ENCODE measurements around the gene SLC16A2. TPM values are rescaled to one million over a fixed set of nuclear protein-coding genes. Genes with fewer than 3 reads are reported as not detected.

The SLC16A2 gene
- total RNA-seq, 2 donors from 2014 or later: 7.9 to 11.6 TPM

DNA sequence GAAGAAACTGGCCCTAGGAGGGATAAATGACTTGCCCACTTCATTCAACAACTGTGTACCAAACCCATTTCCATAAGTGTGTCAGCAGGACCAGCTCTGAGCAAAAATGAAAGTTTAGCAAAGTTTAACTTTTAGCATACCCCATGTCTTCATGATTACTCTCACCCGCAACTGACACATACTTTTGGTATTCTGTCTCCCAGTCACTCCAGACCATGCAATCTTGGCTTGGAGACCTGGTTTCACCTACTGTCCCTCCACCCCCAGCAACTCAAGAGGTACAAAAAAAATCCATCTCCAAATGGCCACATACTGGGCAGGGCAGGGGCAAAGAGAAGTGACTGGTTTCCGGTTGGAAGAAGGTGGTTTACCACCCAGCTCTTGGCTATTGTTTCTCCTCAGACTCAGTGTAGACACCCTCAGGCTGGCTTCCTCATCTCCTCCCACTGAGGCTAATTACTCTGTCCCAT is 113.3 kb downstream of the SLC16A2 start:
- Histone ChIP-seq H3K27me3 (replicated peaks; ENCODE audit: insufficient read depth) (no peaks in the 10 kb centered on the region), H3K36me3 (no peaks in the 10 kb centered on the region), H3K27ac (peak overlapping the region; percentile 85 to 93), H3K4me1 (ENCODE audit: control insufficient read depth in 1 of 2, low read depth in 2 of 2) (peaks cover 0 to 12% of the 10 kb centered on the region in 2 donors), H3K9me3 (no peaks in the 10 kb centered on the region), H3K4me3 (no peak overlapping the region)
- ATAC-seq (ENCODE audit: insufficient number of reproducible peaks, low FRiP score, low read depth) (no peak), DNase-seq (ENCODE audit: low spot score) (no peak)
- TF ChIP-seq CTCF (IDR thresholded peaks at IDR 0.05): no peak

- Histone ChIP-seq H3K9me3 (no peaks in the 10 kb centered on the region), H3K36me3 (no peaks in the 10 kb centered on the region), H3K4me3 (peak overlapping the region; percentile 78), H3K27me3 (replicated peaks; ENCODE audit: insufficient read depth) (no peaks in the 10 kb centered on the region), H3K27ac (peak overlapping the region; percentile 85 to 93), H3K4me1 (ENCODE audit: control insufficient read depth in 1 of 2, low read depth in 2 of 2) (peaks cover 0 to 12% of the 10 kb centered on the region in 2 donors)
- no peak for TF ChIP-seq CTCF (IDR thresholded peaks at IDR 0.05)
- ATAC-seq (ENCODE audit: insufficient number of reproducible peaks, low FRiP score, low read depth): no peak
- DNase-seq (ENCODE audit: low spot score): no peak
Measured at GRCh38 chrX:74535086-74535407, 113.8 kb downstream of the SLC16A2 start.

- H3K4me3 ChIP-seq: peak overlapping the region; percentile 78
- no peaks in the 10 kb centered on the region for H3K36me3 ChIP-seq
- peaks cover 0 to 12% of the 10 kb centered on the region in 2 donors for H3K4me1 ChIP-seq (ENCODE audit: control insufficient read depth in 1 of 2, low read depth in 2 of 2)
- H3K27me3 ChIP-seq (replicated peaks; ENCODE audit: insufficient read depth): no peaks in the 10 kb centered on the region
- peak overlapping the region; percentile 85 to 93 for H3K27ac ChIP-seq
- DNase-seq (ENCODE audit: low spot score): peak; percentile 28
- no peak for TF ChIP-seq CTCF (IDR thresholded peaks at IDR 0.05)
- H3K9me3 ChIP-seq: no peaks in the 10 kb centered on the region
- ATAC-seq (ENCODE audit: insufficient number of reproducible peaks, low FRiP score, low read depth): peak; percentile 68
Measured at GRCh38 chrX:74535408-74536151, 114.3 kb downstream of the SLC16A2 start.

- H3K27me3 ChIP-seq (replicated peaks; ENCODE audit: insufficient read depth): no peaks in the 10 kb centered on the region
- peak overlapping the region; percentile 85 to 93 for H3K27ac ChIP-seq
- peak; percentile 77 for ATAC-seq (ENCODE audit: insufficient number of reproducible peaks, low FRiP score, low read depth)
- peaks cover 0 to 12% of the 10 kb centered on the region in 2 donors for H3K4me1 ChIP-seq (ENCODE audit: control insufficient read depth in 1 of 2, low read depth in 2 of 2)
- no peaks in the 10 kb centered on the region for H3K36me3 ChIP-seq
- TF ChIP-seq CTCF (IDR thresholded peaks at IDR 0.05): peak; percentile 55
- peak; percentile 60 for DNase-seq (ENCODE audit: low spot score)
- H3K9me3 ChIP-seq: no peaks in the 10 kb centered on the region
- H3K4me3 ChIP-seq: peak overlapping the region; percentile 78
Measured at GRCh38 chrX:74536152-74536831, 115.0 kb downstream of the SLC16A2 start.

DNA sequence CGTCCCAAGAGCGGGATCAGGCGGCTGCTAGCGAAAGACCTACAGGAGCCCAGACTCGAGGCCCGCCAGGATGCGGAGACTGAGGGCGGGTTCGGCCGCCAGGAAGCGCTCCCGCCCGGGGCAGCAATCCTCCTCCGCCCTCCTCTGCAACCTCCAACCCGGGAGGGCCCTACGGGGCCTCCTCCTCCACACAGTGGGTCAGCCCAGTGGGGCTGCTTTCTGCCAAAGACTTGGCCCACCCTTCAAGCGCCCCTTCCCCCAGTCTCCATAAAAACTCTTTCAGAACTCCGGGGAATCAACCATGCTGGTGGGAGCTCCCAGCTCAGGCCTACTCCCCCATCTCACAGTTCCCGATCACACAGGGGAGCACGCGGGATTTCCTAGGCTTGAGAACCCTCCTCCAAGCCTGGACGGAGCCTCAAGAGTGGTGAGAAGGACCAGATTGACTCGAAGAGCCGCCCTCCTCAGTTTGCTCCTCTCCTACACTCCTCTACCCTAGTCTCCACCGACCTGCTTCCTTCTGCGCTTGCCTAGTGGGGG is 115.6 kb downstream of the SLC16A2 start:
- no peak for TF ChIP-seq CTCF (IDR thresholded peaks at IDR 0.05)
- peak overlapping the region; percentile 78 for H3K4me3 ChIP-seq
- no peaks in the 10 kb centered on the region for H3K27me3 ChIP-seq (replicated peaks; ENCODE audit: insufficient read depth)
- peak overlapping the region; percentile 85 to 93 for H3K27ac ChIP-seq
- peaks cover 0 to 12% of the 10 kb centered on the region in 2 donors for H3K4me1 ChIP-seq (ENCODE audit: control insufficient read depth in 1 of 2, low read depth in 2 of 2)
- DNase-seq (ENCODE audit: low spot score) (no peak), ATAC-seq (ENCODE audit: insufficient number of reproducible peaks, low FRiP score, low read depth) (peak; percentile 41)
- no peaks in the 10 kb centered on the region for H3K36me3 ChIP-seq
- H3K9me3 ChIP-seq: no peaks in the 10 kb centered on the region

Data from thoracic aorta (tissue), 2 donors.